GM12892 (cell line): Measurements from ENCODE around the gene ARPC5L.

Experiments
- DNase-seq: peaks from one replicate; pipeline ENCODE4 v3.0.0; 2011; ENCODE audit not compliant: insufficient read length
- FAIRE-seq: peaks from 2 replicates; lab custom pipeline; 2011; peaks lifted over from hg19 to GRCh38; lab: Jason Lieb, UNC
- POLR2A ChIP-seq: IDR thresholded peaks from 2 replicates; pipeline ENCODE4 v1.6.1; 2011; ENCODE audit warnings: low read depth, low read length, control low read depth
- POLR2AphosphoS5 ChIP-seq: IDR thresholded peaks from 2 replicates; pipeline ENCODE4 v1.6.1; 2011; ENCODE audit warnings: low read depth, low read length, control low read depth
- TAF1 ChIP-seq: IDR thresholded peaks from 2 replicates; pipeline ENCODE4 v1.6.1; 2011; ENCODE audit warnings: low read depth, mild to moderate bottlenecking, control low read depth, low read length, borderline replicate concordance

ARPC5L gene

DNA sequence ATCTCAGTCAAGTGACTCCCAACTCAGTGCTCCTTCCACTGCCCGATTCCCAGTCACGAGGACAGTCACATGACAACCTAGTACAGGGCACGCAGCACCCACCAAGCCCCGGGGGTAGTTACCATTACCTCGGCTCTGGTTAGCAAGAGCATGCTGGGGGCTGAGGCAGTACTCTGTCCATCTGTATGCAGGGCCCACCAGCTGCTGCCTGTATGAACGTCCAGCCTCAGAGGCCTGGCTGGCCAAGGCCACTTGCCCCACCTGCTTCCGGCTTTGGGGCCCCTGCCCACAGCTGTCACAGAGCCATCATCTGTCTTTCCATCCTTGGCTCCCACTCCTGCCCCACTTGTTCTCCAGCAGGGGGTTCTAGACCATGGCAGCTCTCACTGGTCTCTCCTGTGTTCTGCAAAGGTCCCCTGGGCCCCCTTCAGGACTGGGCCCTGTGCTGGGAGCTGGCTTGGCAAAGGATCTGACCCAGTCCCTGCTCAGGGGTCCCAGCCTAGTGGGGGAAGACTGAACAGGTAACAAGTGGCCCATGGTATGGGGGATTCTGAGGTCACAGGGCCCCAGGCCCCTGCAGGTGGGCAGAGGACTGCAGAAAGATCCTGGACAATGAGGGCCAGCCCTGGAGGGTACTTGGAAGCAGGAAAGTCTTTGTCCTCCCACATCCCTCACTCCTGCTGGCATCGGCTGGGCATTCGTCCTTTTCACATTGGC, 3.4 kb upstream of the ARPC5L start:
- TF ChIP-seq TAF1 (no peak), POLR2AphosphoS5 (no peak; the same call in 1 of the 2 replicates), POLR2A (peak; percentile 58; the same call in 1 of the 2 replicates)
- FAIRE-seq: no peak
- no peak for DNase-seq

DNA sequence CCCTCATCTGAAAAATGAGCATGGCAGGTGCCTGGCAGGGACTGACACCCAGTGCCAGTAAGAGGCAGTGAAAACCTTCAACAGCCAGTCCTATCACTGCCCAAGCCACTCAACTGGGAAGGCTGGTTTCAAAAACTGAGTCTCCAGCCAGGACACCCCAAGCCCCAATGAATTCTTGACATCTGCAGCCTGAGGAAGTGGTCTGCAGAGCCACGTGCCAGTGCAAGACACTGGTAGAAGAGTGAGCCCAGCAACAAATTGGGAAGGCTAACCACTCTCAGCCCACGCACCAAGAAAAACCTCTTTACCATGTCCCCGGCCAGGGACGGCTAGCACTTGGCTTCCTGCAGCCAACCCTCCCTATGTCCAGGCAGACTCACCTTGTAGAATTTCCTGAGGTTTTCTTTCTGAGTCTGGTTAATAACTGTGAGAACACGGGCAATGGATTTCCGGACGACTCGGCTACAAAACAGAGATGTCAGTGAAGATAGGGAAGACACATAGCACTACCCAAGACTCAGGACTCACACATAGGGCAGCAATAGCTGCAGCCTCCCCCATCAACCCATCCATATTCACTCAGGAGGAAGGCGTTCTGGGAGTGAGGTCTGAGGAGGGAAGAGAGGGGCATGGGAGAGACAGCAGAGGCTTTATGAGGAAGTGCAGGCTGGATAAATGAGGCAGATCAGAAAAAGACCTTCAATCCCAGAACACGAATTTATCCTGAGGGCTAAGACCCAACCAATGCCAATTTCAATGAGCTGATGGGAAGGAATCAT, 1.9 kb upstream of the ARPC5L start:
- FAIRE-seq (no peak), DNase-seq (no peak)
- TF ChIP-seq TAF1 (no peak), POLR2AphosphoS5 (peak; percentile 44), POLR2A (peak; percentile 17; the same call in 1 of the 2 replicates)

DNA sequence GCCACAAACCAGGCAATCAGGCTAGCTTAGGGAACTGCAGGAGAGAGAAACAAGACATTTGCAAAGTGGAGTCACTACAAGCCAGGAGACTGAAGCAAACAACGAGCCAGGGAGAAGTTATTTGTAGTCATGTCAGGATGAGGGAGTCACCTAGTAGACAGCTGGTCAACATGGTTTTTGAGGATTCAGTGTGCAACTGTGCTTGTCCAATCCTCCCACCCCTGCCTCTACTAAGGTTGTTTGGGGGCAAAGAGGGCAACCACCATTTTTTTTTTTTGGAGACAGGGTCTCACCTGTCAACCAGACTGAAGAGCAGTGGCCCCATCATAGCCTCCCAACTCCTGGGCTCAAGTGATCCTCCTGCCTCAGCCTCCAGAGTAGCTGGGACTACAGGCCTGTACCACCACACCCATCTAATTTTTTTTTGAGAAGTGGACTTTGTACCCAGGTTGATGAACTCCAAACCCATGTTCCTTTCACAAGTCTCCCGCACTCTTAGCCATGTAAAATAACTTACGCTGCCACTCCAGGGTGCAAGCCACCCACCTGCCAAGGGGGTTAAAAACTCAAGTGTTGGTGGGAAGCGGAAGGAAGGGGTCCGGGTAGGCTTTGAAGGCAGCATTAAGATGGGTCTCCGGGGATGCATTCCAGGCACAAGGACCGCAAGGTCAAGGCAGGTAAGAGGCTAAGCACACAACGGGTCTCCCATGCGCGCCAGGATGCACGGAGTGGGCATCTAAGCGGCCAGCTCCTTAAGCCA, 1.2 kb upstream of the ARPC5L start:
- FAIRE-seq (no peak), DNase-seq (no peak)
- no peak for TF ChIP-seq TAF1
- TF ChIP-seq POLR2AphosphoS5: no peak; the same call in 1 of the 2 replicates
- TF ChIP-seq POLR2A: no peak

DNA sequence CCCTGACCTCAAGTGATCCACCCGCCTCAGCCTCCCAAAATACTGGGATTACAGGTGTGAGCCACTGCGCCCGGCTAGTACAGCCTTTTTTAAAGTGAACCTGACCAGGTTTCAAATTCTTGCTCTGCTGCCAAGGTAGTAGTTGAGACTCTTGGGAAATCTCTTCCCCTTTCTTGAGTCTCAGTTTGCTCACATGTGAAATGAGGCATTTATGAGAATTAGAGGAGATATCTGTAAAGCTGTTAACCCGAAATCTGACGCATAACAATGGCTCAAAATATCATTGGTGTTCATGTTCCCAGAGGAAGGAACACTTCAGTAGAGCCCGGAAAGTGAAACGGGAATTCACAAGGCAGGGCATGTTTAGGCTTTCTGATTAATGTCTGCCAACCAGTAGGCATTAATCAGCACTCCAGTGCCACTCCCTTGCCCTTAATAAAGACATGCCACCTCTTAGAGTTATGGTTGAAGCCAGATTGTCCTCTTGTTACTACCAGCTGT, 1.5 kb downstream of the ARPC5L start:
- TF ChIP-seq POLR2A: no peak
- no peak for TF ChIP-seq TAF1
- TF ChIP-seq POLR2AphosphoS5: no peak
- FAIRE-seq (no peak), DNase-seq (no peak)

DNA sequence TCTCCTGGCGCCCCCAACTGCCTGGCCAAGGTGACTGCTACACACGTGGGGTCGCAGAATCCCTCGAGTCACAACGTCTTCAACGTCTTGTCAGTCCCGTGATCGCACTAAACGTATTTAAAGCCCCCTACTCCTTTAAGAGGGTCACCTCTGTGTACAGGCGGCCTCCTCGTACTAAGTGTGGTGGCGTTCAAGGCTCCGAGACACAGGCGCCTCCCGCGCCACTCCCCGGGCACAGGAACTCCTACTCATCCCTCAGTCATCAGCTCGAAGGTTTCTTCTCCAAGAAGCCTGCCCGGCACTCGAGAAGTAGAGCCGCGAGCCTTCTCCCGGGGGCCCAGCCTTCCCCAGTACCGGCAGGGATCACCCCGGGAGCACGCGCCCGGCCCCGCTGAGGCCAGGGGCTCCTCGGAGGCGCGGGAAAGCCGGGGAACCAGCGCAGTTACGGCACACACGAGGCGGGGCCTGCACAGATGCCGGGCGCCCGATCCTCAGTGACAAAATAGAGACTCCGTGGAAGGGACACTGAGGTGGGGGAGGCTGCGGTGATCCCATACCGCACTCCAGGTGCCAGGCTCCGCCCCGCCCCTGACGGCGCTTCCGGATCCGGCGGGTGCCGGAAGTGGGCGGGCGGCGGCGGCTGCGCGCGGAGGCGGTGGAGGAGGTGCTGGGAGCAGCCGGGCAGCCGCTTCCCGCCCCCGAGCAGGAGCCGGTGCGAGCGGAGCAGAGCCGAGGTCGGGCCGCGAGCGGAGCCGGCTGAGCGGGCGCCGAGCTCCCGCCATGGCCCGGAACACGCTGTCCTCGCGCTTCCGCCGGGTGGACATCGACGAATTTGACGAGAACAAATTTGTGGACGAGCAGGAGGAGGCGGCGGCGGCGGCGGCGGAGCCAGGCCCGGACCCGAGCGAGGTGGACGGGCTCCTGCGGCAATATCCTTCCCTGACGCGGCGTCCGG, 6.9 kb downstream of the ARPC5L start:
- TF ChIP-seq TAF1 (peak; percentile 86), POLR2A (peak; percentile 96), POLR2AphosphoS5 (peak; percentile 95)
- DNase-seq (peak; percentile 94), FAIRE-seq (peak; percentile 82)

DNA sequence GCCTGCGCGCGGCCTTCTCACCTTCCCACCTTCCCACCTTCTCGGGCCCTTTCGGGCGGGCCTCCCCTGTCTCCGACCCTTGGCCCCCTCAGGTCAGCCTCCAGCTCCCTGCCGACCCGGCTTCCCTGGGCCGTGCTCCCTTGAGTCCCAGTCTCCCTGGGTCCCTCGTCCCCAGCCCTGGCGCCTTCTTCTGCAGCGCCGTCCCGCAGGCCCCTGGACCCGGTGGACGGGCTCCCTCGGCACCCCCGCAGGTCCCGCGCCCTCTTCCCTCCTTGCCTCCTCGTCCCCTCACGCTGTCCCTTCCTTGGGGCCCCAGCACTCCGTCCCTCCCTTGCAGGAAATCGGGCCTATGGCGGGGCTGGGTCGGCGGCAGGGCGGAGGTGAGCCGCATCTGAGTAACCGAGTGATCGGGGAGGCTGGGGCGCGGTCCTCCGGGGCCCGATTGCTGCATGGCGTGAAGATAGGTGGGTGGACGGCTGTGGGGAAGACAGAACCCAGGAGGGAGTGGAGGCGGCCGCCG, 7.6 kb downstream of the ARPC5L start:
- FAIRE-seq: no peak
- TF ChIP-seq POLR2A (no peak), POLR2AphosphoS5 (no peak), TAF1 (no peak)
- DNase-seq: no peak

DNA sequence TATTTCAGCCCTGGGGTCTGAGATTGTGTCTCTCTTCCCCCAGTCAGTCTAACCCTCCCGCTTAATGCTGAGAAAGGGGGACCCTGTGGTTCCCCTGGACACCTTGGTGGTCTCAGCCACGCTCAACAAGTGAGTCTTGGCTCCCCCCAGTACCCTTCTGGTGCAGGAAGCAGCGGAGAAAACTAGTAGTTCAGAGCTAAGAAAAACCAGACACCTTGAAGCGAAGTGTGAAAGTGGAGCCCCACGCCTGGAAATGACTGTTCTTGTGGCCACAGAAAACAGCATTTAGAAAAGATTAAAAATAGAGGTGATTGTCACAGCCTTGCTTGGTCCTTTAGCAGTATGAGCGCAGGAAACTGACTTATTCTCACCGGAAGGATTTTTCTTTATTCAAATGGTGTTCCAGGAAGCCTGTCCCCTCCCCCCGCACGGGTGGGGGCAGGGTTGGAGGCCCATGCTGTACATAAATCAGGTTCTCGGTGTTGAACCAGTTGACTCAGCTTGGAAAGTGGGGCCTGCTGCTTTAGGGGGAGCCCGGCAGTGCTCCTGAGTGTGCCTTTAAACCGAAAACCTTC, 8.1 kb downstream of the ARPC5L start:
- TF ChIP-seq POLR2A (peak; percentile 78; the same call in 1 of the 2 replicates), POLR2AphosphoS5 (peak; percentile 83), TAF1 (peak; percentile 69)
- DNase-seq (no peak), FAIRE-seq (peak; percentile 27)

DNA sequence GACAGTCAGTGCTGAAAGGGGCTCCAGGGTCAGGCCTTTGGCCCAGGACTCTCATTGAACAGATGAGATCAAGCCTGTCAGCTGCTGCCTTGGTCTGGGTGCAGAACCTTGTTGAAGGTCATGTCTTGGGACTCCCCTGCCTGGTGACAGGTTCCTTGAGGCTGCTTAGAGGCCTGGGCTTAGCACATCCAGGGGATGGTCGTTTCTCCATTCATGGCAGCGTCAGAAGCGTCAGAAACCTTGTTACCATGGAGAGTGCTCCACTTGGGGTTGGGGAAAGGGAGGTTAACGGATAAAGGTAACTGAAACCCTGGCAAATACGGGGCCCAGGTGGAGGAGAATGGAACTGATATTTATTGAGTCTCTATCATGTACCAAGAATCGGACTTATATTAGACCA, 8.8 kb downstream of the ARPC5L start:
- FAIRE-seq (peak; percentile 76), DNase-seq (no peak)

DNA sequence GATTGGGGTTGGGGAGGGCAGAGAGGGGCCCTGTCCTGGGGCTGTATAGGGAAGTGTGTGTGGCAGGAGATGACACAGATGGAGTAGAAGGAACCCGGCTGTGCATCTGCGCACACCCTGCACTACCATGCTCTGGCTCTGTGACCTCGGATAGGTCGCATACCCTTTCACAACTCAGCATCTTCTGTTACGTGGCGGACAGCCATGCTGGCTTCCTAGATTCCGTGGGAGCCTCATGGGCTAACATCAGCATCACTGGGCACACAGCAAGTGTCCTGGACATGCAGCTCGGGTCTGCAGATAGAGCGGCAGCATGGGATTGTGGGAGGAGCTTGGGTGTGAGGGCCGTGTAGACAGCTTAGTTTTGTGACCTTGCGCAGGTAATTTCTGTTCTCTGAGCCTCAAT, 9.2 kb downstream of the ARPC5L start:
- no peak for DNase-seq
- no peak for TF ChIP-seq TAF1
- TF ChIP-seq POLR2AphosphoS5: peak; percentile 75; the same call in 1 of the 2 replicates
- peak; percentile 44; the same call in 1 of the 2 replicates for TF ChIP-seq POLR2A
- no peak for FAIRE-seq

More for the DNA sequence above, 8.8 kb downstream of the ARPC5L start:
- TF ChIP-seq POLR2A (no peak), POLR2AphosphoS5 (no peak), TAF1 (no peak)

DNA sequence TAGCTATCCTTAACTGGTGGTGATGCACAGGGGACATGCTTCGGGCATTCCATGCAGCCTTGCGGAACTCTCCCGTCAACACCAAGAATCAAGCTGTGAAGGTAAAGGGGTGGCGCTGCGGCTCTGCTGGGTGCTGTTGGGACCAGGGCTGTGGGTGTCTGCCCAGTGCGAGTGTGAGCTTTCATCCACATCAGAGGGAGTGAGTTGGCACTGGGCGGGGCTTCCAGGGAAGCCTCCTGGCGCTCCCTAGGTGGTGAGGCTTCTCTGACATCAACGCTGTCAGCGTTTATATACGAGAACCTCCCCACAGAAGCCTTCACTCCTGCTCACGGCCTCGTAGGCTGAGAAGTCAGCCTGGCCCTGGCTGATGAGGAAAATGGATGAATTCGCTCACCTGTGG, 11.7 kb downstream of the ARPC5L start:
- DNase-seq (no peak), FAIRE-seq (no peak)
- TF ChIP-seq POLR2A: no peak
- no peak for TF ChIP-seq TAF1
- no peak; the same call in 1 of the 2 replicates for TF ChIP-seq POLR2AphosphoS5
